Erythroblast (primary cell): ENCODE results near the gene COG5.

ENCODE experiments used
- DNase-seq, 2 experiments: peaks; one replicate each; lab custom pipeline; 2025; lab: John Stamatoyannopoulos, UW
- GATA1 ChIP-seq: IDR thresholded peaks from 2 replicates; pipeline ENCODE4 v1.6.1; 2011; ENCODE audit warnings: low read depth, mild to moderate bottlenecking, control low read depth, low read length, moderate library complexity
- POLR2A ChIP-seq: IDR thresholded peaks from 2 replicates; pipeline ENCODE4 v1.6.1; 2011; ENCODE audit warnings: mild to moderate bottlenecking, low read length

COG5 gene

DNA sequence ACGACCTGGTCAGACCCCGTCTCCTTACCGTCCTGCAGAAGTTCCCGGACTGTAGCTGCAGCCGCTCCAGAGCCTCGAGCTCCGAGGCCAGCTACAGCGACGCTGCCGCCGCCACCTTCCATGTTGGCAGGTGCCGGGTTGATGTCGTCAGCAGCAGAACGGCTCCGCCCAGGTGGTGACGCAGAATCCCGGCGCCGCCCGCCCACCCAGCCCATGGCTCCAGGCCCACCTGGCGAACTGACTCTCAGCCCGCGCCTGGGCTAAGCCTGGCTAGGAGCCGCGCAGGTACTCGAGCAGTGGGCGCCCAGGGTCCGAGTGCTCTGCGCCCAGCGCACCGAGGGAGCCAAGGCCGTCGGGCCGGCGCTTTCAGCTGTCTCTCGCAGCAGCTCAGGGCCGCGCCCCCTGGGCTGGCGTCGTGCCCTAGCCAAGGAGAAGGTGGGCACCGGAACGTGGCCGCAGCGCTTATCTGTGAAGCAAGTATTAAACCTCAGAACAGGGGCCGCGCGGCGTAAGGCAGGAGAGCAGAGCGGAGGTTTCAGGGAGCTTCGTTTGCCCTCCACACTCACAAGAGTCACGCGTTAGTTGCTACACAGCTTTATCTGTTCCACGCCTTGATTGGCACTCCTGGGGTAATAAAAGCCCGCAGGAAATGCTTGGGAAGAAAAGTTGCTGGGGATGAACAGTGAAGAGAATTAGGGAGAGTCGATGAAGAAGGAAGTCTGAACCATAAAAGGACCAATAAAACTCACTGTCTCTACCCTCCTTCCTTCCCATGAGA lies at the start of gene COG5, which contains the start of gene DUS4L:
Gene COG5 (minus strand): TSS at position 146 of the 778 bp plus-strand sequence. CDS start 24 bp downstream, at position 122.
Gene DUS4L (plus strand): TSS at position 197 of the 778 bp plus-strand sequence. CDS start 3,100 bp downstream, outside the sequence.
- TF ChIP-seq POLR2A (peak; percentile 83), GATA1 (no peak)
- DNase-seq: peak; percentile 89 to 95

DNA sequence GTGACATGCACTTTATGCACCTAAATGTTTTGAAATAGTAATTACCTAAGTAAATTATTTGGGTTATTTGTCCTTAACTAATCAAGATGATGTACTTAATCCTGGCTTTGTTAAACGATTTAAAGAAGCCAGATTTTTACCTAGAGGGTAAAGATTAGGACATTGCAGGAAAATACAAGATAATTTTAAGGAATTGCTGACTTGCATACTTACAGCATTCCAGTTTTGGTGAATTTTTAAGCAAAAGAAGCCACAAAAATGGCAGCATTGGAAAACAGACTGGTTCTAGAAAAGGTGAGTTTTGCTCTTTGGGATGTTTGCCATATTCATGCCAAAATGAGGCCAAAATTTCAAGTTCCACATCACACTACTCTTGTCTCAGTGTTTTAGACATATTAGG lies 49.7 kb upstream of the COG5 start:
- no peak for DNase-seq
- TF ChIP-seq GATA1 (no peak), POLR2A (no peak)

DNA sequence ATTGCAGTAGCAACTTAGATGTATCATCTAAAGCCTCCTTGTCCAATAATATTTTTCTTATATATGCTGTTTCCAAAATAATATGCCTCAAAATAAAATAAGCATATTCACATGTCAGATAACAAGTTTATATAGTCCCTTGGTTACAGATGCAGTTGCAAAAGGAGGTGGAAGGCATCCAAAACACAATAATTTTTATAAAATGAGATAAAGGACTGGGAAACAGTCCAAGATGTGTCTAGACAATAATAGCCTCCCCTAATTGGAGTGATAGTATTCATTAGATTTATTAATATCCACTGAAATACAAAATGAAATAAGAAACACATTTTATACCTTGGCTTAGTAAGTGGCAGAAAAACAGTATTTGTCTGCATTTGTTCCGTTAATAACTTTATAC lies 46.6 kb upstream of the COG5 start:
- TF ChIP-seq GATA1: no peak
- no peak for TF ChIP-seq POLR2A
- no peak for DNase-seq

DNA sequence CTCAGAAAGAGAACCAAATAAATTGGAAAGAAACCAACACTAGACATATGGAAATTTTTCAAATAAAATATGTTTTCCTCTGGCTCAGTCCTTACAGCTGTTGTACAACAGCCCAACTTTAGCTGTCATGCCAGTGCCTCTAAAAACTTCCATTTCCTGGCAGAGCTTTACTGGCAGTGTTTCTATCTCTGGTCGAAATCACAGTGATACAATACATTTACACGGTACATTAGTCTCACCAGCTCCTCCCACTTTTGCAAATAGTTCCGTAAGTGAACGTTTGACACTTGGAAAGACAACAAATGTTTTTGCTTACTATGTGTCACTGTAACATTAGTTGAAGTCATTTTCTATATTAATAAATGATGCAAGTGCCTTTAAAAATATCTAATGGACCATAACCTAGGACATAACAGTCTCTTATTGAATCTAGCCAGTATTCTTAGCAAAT lies 46.1 kb upstream of the COG5 start:
- TF ChIP-seq GATA1: no peak
- no peak for TF ChIP-seq POLR2A
- DNase-seq: no peak

DNA sequence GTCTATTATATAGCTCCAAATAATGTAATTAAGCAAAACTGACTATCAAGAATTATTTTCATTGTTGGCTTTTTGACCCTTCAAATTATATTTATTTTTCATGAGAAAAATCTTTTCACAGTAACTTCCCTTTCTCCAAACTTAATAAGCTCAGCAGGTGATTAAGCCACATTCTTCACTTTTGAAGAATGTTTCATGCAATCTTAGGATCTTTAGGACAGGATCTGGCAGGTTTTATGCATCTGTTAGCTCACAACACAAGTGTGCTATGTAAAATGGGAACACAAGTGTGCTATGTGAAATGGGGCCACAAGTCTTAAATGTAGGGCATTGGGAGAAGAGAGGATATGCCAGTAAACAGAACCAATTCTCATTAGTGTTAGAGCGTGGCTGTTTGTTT lies 42.6 kb upstream of the COG5 start:
- no peak for DNase-seq
- TF ChIP-seq GATA1 (no peak), POLR2A (no peak)

DNA sequence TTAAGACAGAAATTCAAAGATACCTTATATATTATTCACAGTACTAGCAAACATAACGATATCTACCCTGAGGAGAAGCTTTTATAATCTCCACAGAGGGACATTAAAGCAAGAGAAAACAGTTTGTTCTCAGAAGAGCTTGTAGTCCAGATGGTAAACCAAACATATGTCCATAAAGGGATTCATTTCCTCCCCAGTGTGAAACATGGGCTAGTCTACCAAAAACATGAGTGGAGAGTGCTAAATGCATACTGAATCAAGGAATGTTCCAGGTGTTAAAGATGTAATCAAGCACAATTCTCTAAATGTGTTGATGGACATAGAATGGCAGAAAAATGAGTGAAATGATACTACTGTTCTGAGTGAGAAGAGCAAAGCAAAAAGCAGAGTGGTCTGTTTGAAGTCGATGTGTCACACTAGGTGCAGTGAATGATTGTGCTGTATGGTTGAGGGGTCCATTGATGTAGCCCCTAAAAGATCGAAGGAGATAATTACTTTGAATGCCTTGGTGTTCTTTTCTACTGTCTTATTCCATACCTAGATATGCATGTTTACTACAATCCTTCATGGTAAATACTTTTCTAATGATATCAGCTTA lies 41.6 kb upstream of the COG5 start:
- no peak for DNase-seq
- TF ChIP-seq GATA1 (no peak), POLR2A (no peak)

DNA sequence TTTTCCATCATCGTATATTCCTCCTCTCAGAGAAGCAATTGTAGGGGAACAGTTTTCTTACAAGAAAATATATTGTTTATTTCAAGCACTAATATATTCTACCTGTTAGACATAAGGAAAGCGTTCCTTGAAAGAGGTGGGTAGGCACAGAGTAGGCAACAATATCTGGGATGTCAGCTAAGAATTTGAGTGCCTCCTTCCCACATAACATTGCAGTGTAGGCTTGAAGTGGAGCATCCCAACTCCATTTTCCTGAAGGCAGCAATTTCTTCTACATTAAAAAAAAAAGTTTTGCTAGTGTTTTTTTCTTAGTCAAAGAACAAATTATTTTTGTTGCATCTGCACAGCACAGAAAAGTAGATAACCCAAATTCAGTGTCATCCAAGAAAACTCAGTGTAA lies 37.1 kb upstream of the COG5 start:
- DNase-seq: no peak
- TF ChIP-seq GATA1 (no peak), POLR2A (no peak)

DNA sequence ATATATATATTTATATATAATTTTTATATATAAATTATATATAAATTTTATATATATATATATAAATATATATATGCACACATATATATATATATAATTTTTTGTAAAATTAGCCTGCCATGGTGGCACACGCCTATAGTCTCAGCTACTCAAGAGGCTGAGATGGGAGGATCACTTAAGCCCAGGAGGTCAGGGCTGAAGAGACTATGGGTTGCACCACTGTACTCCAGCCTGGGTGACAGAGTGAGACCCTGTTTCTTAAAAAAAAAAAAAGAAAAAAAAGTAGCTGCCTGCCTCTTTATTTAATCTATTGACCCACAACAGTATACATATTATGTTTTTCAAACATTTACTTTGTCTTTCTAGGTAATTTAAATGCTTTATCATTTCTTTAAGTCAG lies 35.5 kb upstream of the COG5 start:
- TF ChIP-seq POLR2A (no peak), GATA1 (no peak)
- DNase-seq: no peak

DNA sequence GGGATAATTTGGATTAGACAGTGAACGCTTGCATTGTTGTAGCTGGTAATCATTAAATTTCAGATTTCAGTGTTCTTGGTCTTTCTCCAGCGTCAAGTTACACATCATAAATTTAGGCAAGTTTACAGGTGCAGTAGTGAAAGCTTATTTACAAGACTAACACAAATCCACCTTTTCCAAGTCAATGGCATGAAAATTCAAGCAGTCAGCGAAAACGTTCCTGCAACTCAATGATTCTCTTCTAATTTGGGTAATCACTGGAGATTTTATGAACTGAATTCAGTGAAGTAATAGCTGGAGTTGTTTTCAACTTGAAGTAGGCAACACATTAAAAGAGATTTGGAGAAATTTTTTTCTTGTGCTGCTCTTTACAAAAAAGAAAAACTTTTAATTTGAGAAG lies 34.2 kb upstream of the COG5 start:
- no peak for DNase-seq
- no peak for TF ChIP-seq POLR2A
- TF ChIP-seq GATA1: no peak

DNA sequence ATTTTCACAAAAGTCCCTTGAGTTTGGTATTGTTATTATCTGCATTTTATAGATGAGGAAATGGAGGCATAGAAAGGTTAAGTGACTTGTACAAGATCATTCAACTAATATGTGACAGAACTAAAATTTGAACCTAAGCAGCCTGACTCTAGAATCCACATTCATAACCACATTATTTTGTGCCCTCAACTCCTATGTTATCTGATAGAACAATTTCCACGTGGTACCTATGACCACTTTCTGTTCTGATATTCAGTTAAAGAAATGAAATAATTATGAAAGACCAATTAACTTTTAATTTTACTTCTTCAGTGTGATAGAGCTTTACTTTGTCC lies 33.8 kb upstream of the COG5 start:
- TF ChIP-seq POLR2A (no peak), GATA1 (no peak)
- DNase-seq: no peak

DNA sequence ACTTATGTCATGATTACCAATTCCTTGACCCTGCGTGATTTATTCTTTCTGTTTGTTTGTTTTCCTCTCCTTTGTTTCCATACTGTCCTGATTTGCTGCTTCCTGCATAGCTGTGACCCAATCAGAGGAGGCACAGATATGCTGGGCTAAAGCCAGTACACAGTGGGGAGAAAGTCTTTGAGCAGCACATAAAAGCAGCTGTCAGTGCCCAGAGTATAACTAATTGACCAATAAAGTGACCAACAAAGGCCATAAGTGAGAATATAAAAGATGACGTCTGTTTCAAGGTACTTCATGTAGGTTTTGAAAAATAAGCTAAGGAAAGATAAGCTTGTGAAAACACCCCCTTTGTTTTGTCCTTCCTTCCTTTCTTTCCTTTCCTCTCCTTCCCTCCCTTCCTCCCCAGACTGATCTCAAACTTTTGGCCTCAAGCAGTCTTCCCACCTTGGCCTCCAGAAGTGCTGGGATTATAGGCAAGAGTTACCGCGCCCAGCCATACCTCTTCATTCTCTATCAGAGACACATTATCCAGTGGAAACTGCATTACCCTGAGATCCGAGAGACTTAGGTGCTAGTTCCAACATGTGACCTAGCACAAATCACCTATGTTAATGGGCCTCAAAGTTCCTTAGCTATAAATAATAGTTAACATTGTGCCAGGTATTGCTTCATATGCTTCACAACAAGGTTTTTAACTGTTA lies 33.3 kb upstream of the COG5 start:
- TF ChIP-seq GATA1 (no peak), POLR2A (no peak)
- DNase-seq: no peak

DNA sequence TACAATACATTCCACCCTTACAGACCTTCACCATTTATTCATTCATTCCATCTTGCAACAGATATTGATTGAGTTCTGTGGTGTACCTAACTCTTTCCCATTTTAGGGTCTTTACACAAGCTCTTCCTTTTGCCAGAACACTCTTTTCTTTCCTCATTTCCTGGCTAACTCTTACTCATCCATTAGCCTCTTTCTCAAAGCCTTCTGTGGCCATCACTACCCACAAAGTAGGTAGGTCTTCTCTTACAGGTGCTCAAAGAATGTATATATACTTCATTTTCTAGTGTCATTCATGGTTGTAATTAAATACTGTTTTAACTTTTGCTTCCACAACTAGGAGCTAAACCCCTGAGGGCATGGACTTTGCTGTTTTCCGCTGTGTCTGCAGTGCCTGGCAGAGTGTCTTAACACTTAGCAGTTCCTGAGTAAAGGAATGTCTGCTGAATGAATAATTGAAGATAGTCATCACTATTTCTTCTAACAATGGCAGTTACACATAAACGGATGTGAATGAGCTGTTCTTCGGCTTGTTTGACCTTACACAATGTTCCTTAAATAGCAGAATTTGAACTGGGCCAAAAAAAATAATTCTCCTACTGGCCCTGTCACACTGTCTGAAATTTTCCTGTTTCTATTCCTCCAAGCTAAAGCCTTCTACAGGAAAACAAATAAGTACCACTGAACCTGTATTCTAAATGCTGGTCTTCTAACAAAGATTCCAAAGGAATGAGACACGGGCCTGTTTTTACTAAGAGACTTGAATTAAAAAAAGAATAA lies 31.4 kb upstream of the COG5 start:
- no peak for DNase-seq
- TF ChIP-seq POLR2A: no peak
- TF ChIP-seq GATA1: no peak

DNA sequence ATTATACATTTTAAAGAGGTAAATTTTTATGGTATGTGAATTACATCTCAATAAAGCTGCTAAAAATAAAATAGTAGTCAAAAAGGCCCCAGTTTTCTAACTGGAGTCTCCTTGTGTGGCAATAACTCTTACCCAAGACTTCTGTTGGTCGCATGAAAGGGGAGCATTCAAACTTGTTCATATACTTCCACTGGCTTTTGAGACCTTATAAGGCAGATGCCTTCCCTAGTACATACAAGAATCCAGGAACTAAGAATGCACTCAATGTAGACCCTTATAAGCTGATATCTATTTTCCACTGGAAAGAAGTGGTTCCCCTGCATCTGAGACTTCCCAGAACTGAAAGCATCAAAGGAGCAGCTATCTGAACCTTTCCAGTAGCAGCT lies 29.3 kb upstream of the COG5 start:
- TF ChIP-seq GATA1: no peak
- no peak for TF ChIP-seq POLR2A
- DNase-seq: no peak
